ENCODE measurements around the gene RAB3A. TPM values are rescaled to one million over a fixed set of nuclear protein-coding genes. Genes with fewer than 3 reads are reported as not detected.
"Not testable (repeated sequence)": the region's sequence is repeated elsewhere in the genome, so short reads cannot be mapped to it uniquely, and the experiment has no call there.

RAB3A gene
- total RNA-seq, 1 donor from 2014 or later = 0.80 TPM

DNA sequence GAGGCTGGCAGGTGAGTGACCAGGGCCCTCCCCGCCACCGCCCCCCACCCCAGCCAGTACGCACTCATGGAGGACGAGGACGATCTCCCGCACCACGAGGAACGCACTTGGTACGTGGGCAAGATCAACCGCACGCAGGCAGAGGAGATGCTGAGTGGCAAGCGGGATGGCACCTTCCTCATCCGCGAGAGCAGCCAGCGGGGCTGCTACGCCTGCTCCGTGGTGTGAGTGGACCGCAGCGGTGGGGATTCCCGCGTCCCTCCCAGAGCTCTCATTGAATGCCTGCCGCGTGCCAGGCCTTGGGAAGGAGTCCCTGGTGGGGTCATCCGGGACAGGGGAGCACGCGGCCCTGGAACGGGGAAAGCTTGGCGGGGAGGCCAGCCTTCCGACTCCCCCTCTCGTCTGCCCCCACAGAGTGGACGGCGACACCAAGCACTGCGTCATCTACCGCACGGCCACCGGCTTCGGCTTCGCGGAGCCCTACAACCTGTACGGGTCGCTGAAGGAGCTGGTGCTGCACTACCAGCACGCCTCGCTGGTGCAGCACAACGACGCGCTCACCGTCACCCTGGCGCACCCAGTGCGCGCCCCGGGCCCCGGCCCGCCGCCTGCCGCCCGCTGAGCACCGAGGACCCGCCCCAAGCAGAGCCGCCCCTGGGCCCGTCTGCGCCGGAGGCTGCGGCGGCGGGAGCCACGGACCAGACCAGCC lies 35.0 kb downstream of the RAB3A start:
- DNase-seq (ENCODE audit: low read depth) = no peak

- DNase-seq (ENCODE audit: low read depth) = no peak
Observed at GRCh38 chr19:18167975-18168645, 35.7 kb downstream of the RAB3A start.

GRCh38 chr19:18167011-18167410 lies 36.8 kb downstream of the RAB3A start:
- DNase-seq (ENCODE audit: low read depth) = no peak

DNA sequence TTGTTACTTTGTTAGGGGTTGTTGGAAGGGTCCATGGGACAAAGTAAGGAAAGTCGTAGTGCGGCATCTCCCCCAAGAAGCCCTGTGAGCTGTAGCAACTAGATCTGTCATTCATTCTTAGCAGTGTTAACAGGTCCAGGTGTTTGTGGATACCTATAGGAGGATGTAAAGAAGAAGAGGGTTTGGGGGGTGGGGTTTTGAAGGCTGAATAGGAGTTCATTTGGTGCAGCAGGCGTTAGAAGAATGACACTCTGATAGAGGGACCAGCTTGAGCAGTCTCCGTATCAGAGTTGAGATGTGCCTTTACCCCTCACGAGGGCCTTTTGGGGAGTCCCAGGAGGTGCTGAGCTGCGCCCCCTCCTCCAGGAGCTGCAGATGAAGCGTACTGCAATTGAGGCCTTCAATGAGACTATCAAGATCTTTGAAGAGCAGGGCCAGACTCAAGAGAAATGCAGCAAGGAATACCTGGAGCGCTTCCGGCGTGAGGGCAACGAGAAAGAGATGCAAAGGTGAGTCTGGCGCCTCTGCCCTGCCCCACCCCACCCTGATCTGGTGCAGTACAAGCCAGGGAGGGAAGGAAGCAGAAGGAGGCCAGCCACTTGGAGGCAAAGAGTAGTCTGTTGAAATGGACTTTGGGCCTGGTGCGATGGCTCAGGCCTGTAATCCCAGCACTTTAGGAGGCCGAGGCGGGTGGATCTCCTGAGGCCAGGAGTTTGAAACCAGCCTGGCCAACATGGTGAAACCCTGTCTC lies 37.9 kb downstream of the RAB3A start:
- no peak for DNase-seq (ENCODE audit: low read depth)

DNA sequence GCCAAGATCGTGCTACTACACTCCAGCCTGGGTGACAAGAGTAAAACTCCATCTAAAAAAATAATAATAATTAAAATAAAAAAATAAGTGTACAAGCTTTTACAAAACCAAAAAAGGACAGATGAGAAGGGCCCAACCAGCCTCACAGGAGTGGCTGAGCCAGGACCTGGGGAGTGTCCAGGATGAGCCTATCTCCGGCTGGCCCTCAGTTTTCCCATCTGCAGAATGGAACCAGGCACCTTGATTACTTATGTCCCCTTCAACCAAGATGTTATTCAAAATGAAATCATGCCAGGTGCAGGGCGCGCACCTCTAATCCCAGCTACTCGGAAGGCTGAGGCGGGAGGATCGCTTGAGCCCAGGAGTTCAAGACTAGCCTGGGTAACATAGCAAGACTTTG lies 39.8 kb downstream of the RAB3A start:
- DNase-seq (ENCODE audit: low read depth) = no peak

GRCh38 chr19:18161636-18162002 lies 42.2 kb downstream of the RAB3A start:
- DNase-seq (ENCODE audit: low read depth) = no peak

GRCh38 chr19:18160971-18161635 lies 42.7 kb downstream of the RAB3A start:
- DNase-seq (ENCODE audit: low read depth) = no peak

DNA sequence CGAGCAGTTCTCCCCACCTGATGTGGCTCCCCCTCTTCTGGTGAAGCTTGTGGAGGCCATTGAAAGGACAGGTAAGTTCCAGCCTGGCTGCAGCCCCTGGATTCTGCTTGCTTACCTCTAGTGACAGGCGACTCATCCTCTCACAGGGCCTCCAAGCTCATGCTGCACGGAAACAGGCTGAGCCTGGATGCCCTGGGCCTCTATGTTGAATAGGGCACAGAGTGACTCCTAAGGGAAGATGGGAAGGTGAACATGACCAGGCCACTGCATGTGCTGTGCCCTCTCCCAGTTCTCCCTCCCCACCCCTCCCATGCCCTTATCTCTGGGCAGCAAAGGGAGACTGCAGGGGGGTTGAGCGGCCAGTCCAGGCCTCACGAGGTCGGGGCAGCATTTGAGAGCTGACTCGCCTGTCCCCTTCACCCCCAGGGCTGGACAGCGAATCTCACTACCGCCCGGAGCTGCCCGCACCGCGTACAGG lies 43.3 kb downstream of the RAB3A start:
- DNase-seq (ENCODE audit: low read depth) = no peak

GRCh38 chr19:18159810-18160209 lies 44.0 kb downstream of the RAB3A start:
- no peak for DNase-seq (ENCODE audit: low read depth)

DNA sequence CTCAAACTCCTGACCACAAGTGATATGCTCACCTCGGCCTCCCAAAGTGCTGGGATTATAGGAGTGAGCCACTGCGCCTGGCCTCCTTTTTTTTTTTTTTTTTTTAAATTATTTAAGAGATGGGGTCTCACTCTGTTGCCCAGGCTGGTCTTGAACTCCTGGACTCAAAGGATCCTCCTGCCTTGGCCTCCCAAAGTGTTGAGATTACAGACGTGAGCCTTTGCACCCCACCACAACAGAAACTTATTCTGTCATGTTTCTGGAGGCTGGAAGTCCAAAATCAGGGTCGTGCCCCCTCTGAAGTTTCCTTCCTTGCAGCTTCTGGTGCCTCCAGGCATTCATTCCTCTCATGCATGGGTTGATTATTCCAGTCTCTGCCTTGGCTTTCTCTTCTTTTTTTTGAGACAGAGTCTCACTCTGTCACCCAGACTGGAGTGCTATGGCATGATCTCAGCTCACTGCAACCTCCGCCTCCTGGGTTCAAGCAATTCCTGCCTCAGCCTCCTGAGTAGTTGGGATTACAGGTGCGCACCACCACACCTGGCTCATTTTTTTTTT lies 44.7 kb downstream of the RAB3A start:
- not testable (repeated sequence) for DNase-seq (ENCODE audit: low read depth)

DNA sequence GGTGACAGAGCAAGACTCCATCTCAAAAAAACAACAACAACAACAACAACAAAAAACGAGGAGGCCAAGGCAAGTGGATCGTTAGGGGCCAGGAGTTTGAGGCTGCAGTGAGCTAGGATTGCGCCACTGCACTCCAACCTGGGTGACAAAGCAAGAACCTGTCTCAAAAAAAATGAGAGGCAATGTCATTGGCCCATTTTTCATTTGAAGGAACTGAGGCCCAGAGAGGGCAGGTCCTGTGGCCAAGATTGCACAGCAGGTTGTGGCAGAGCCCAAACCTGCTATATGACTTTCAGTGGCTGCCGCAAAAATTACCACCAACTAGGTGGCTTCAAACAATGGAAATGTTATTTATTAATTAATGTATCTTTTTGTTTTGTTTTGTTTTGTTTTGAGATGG lies 45.4 kb downstream of the RAB3A start:
- DNase-seq (ENCODE audit: low read depth) = no peak

GRCh38 chr19:18157465-18158063 lies 46.3 kb downstream of the RAB3A start:
- DNase-seq (ENCODE audit: low read depth) = no peak

GRCh38 chr19:18156841-18157464 lies 46.9 kb downstream of the RAB3A start:
- DNase-seq (ENCODE audit: low read depth) = peak; percentile 75

GRCh38 chr19:18156268-18156667 lies 47.6 kb downstream of the RAB3A start:
- DNase-seq (ENCODE audit: low read depth) = no peak

- DNase-seq (ENCODE audit: low read depth) = no peak
Observed at GRCh38 chr19:18155095-18156087, 48.5 kb downstream of the RAB3A start.

DNA sequence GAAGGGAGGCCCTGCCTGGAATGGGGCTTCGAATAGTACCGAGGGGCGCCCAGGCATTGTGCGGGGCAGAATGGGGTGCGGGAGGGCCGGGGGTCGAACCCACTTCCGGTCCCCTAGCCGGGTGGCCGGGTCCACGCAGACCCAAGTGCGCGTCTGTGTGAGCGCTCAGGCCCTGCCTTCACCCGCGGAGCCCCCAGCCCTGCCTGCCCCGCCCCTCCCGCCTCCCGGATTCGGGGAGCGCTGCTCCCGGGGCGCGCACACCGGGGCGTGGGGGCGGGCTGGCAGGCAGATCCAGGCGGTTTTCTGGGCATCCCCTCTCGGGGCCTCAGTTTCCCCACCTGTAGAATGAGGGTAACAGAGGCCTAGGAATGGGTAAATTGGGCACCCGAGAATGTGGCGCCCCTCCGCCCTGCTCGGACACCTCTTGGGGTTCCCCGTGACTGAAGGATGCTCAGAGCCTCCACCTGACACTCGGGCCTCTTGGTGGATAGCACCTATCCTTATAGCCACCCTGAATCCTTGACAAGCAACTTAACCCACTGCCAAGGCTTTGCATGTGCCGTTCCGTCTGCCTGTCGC lies 50.2 kb downstream of the RAB3A start:
- DNase-seq (ENCODE audit: low read depth) = no peak

DNA sequence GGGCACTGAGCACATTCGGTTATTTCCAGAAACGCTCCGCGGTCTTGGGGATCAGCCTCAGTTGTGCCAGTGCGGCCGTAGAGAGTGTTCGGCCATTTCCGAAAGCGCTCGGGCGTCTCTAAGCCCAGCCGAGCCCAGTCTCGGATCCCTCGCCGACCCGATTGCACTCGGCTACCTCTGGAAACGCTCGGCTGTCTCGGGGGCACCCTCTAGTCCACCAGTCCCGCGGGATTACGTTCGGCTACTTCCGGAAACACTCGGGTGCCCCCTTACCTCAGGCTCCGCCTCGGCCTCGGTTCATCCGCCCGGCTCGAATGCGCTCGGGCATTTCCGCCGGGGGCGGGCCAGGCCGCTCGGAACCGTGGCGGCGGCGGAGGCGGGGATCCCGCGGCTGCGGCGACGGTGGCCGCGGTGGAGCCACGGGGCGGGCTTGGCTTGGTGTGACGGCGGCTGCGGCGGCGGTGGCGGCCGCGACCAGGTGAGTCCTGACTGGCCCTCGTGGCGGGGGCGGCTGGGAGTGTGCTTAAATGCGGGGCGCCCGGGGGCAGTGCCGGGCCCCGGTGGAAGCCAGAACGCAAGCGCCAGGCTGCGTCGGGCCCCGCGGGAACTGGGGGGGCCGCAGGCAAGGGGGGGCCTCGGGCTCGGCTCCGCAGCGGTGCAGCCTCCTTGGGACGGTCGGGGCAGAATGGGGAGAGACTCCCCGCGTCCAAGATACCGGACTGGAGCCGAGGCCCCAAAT lies 50.9 kb downstream of the RAB3A start, which contains the start of gene PIK3R2:
PIK3R2 (plus strand) TSS at position 347 of the 739 bp plus-strand sequence. CDS start 2,717 bp downstream, outside the sequence.
- peak; percentile 94 for DNase-seq (ENCODE audit: low read depth)

GRCh38 chr19:18152442-18152816 lies 51.4 kb downstream of the RAB3A start:
- DNase-seq (ENCODE audit: low read depth) = peak; percentile 97
